Erythroblast (primary cell): ENCODE data around the gene CATSPERD.

Experiments
- GATA1 ChIP-seq: IDR thresholded peaks from 2 replicates; pipeline ENCODE4 v1.6.1; 2011; ENCODE audit warnings: low read depth, mild to moderate bottlenecking, control low read depth, low read length, moderate library complexity
- POLR2A ChIP-seq: IDR thresholded peaks from 2 replicates; pipeline ENCODE4 v1.6.1; 2011; ENCODE audit warnings: mild to moderate bottlenecking, low read length

- TF ChIP-seq POLR2A (no peak), GATA1 (no peak)
Measured at GRCh38 chr19:5738423-5738822, 18.0 kb downstream of the CATSPERD start.
